Measurements from ENCODE around the gene WDR46. TPM values are rescaled to one million over a fixed set of nuclear protein-coding genes. Genes with fewer than 3 reads are reported as not detected.
"Not testable (repeated sequence)": the region's sequence is repeated elsewhere in the genome, so short reads cannot be mapped to it uniquely, and the experiment has no call there.

The WDR46 gene
- total and polyA plus RNA-seq, 2 donors: 48.6 to 68.6 TPM

GRCh38 chr6:33279971-33280511, 9.0 kb downstream of the WDR46 start:
- no peaks in the 10 kb centered on the region for H3K27me3 ChIP-seq (ENCODE audit: control insufficient read depth in 2 of 2, insufficient read depth in 1 of 2, low read length in 1 of 2)
- no peak overlapping the region for H3K4me3 ChIP-seq (ENCODE audit: low read length in 2 of 2)
- DNase-seq (ENCODE audit: low read depth in 6 of 9, low spot score in 9 of 9): peak in 1 of 9 donors; percentile 29
- no peaks in the 10 kb centered on the region for H3K9me3 ChIP-seq (ENCODE audit: control insufficient read depth in 2 of 2, insufficient read depth in 1 of 2, low read length in 1 of 2)
- peaks cover 47 to 68% of the 10 kb centered on the region in 2 donors for H3K36me3 ChIP-seq (ENCODE audit: control insufficient read depth in 2 of 2, insufficient read depth in 2 of 2, low read length in 1 of 2)
- H3K27ac ChIP-seq (ENCODE audit: low read depth in 1 of 2, low read length in 1 of 2): peak overlapping the region in 1 of 2 donors; percentile 43
- WGBS: 83% methylated on average over 5 of the region's 5 CpGs
- peaks cover 17 to 35% of the 10 kb centered on the region in 2 donors for H3K4me1 ChIP-seq (ENCODE audit: control insufficient read depth in 2 of 2, insufficient read depth in 2 of 2, low read length in 2 of 2)

- DNase-seq (ENCODE audit: low read depth in 6 of 9, low spot score in 9 of 9): no peak
- Histone ChIP-seq H3K27me3 (ENCODE audit: control insufficient read depth in 2 of 2, insufficient read depth in 1 of 2, low read length in 1 of 2) (no peaks in the 10 kb centered on the region), H3K4me3 (ENCODE audit: low read length in 2 of 2) (no peak overlapping the region), H3K4me1 (ENCODE audit: control insufficient read depth in 2 of 2, insufficient read depth in 2 of 2, low read length in 2 of 2) (peaks cover 17 to 43% of the 10 kb centered on the region in 2 donors), H3K9me3 (ENCODE audit: control insufficient read depth in 2 of 2, insufficient read depth in 1 of 2, low read length in 1 of 2) (no peaks in the 10 kb centered on the region), H3K27ac (ENCODE audit: low read depth in 1 of 2, low read length in 1 of 2) (no peak overlapping the region), H3K36me3 (ENCODE audit: control insufficient read depth in 2 of 2, insufficient read depth in 2 of 2, low read length in 1 of 2) (peaks cover 51 to 70% of the 10 kb centered on the region in 2 donors)
- 97% methylated on average over 13 of the region's 13 CpGs for WGBS
Measured at GRCh38 chr6:33279257-33279695, 9.8 kb downstream of the WDR46 start.

- no peaks in the 10 kb centered on the region for H3K27me3 ChIP-seq (ENCODE audit: control insufficient read depth in 2 of 2, insufficient read depth in 1 of 2, low read length in 1 of 2)
- H3K4me3 ChIP-seq (ENCODE audit: low read length in 2 of 2): no peak overlapping the region
- H3K36me3 ChIP-seq (ENCODE audit: control insufficient read depth in 2 of 2, insufficient read depth in 2 of 2, low read length in 1 of 2): peaks cover 54 to 71% of the 10 kb centered on the region in 2 donors
- no peaks in the 10 kb centered on the region for H3K9me3 ChIP-seq (ENCODE audit: control insufficient read depth in 2 of 2, insufficient read depth in 1 of 2, low read length in 1 of 2)
- DNase-seq (ENCODE audit: low read depth in 6 of 9, low spot score in 9 of 9): no peak
- peaks cover 21 to 47% of the 10 kb centered on the region in 2 donors for H3K4me1 ChIP-seq (ENCODE audit: control insufficient read depth in 2 of 2, insufficient read depth in 2 of 2, low read length in 2 of 2)
- no peak overlapping the region for H3K27ac ChIP-seq (ENCODE audit: low read depth in 1 of 2, low read length in 1 of 2)
- WGBS: 93% methylated on average over 3 of the region's 3 CpGs
Measured at GRCh38 chr6:33278810-33279209, 10.2 kb downstream of the WDR46 start.

- Histone ChIP-seq H3K27ac (ENCODE audit: low read depth in 1 of 2, low read length in 1 of 2) (peak overlapping the region; percentile 35 to 97), H3K4me1 (ENCODE audit: control insufficient read depth in 2 of 2, insufficient read depth in 2 of 2, low read length in 2 of 2) (peaks cover 22 to 51% of the 10 kb centered on the region in 2 donors), H3K27me3 (ENCODE audit: control insufficient read depth in 2 of 2, insufficient read depth in 1 of 2, low read length in 1 of 2) (no peaks in the 10 kb centered on the region), H3K9me3 (ENCODE audit: control insufficient read depth in 2 of 2, insufficient read depth in 1 of 2, low read length in 1 of 2) (no peaks in the 10 kb centered on the region), H3K4me3 (ENCODE audit: low read length in 2 of 2) (peak overlapping the region in 1 of 2 donors; percentile 92), H3K36me3 (ENCODE audit: control insufficient read depth in 2 of 2, insufficient read depth in 2 of 2, low read length in 1 of 2) (peaks cover 54 to 76% of the 10 kb centered on the region in 2 donors)
- 96% methylated on average over 9 of the region's 9 CpGs for WGBS
- DNase-seq (ENCODE audit: low read depth in 6 of 9, low spot score in 9 of 9): no peak
Measured at GRCh38 chr6:33278392-33278741, 10.7 kb downstream of the WDR46 start.

GRCh38 chr6:33277663-33278391, 11.2 kb downstream of the WDR46 start:
- Histone ChIP-seq H3K36me3 (ENCODE audit: control insufficient read depth in 2 of 2, insufficient read depth in 2 of 2, low read length in 1 of 2) (peaks cover 54 to 79% of the 10 kb centered on the region in 2 donors), H3K27ac (ENCODE audit: low read depth in 1 of 2, low read length in 1 of 2) (peak overlapping the region; percentile 94 to 97), H3K27me3 (ENCODE audit: control insufficient read depth in 2 of 2, insufficient read depth in 1 of 2, low read length in 1 of 2) (no peaks in the 10 kb centered on the region), H3K4me1 (ENCODE audit: control insufficient read depth in 2 of 2, insufficient read depth in 2 of 2, low read length in 2 of 2) (peaks cover 25 to 55% of the 10 kb centered on the region in 2 donors), H3K4me3 (ENCODE audit: low read length in 2 of 2) (peak overlapping the region; percentile 90 to 92), H3K9me3 (ENCODE audit: control insufficient read depth in 2 of 2, insufficient read depth in 1 of 2, low read length in 1 of 2) (no peaks in the 10 kb centered on the region)
- DNase-seq (ENCODE audit: low read depth in 6 of 9, low spot score in 9 of 9): peak in 3 of 9 donors; percentile 15 to 53 (median 26)
- 55% methylated on average over 39 of the region's 39 CpGs for WGBS

- under 1% methylated on average over 80 of the region's 80 CpGs for WGBS
- DNase-seq (ENCODE audit: low read depth in 6 of 9, low spot score in 9 of 9): peak in 7 of 9 donors; percentile 48 to 80 (median 62)
- H3K4me1 ChIP-seq (ENCODE audit: control insufficient read depth in 2 of 2, insufficient read depth in 2 of 2, low read length in 2 of 2): peaks cover 31 to 62% of the 10 kb centered on the region in 2 donors
- peak within 1 kb of the TSS; percentile 90 to 92 for H3K4me3 ChIP-seq (ENCODE audit: low read length in 2 of 2)
- peak within 1 kb of the TSS; percentile 94 to 97 for H3K27ac ChIP-seq (ENCODE audit: low read depth in 1 of 2, low read length in 1 of 2)
- no peaks in the 10 kb centered on the region for H3K9me3 ChIP-seq (ENCODE audit: control insufficient read depth in 2 of 2, insufficient read depth in 1 of 2, low read length in 1 of 2)
- H3K36me3 ChIP-seq (ENCODE audit: control insufficient read depth in 2 of 2, insufficient read depth in 2 of 2, low read length in 1 of 2): peaks cover 50 to 75% of the 10 kb centered on the region in 2 donors
- H3K27me3 ChIP-seq (ENCODE audit: control insufficient read depth in 2 of 2, insufficient read depth in 1 of 2, low read length in 1 of 2): no peaks in the 10 kb centered on the region
Measured at GRCh38 chr6:33276864-33277662, 12.0 kb downstream of the WDR46 start, which contains the start of gene B3GALT4. Gene B3GALT4, plus strand, starts transcription at chr6:33277123. Its CDS starts 297 bp downstream, at chr6:33277420.

- Histone ChIP-seq H3K4me1 (ENCODE audit: control insufficient read depth in 2 of 2, insufficient read depth in 2 of 2, low read length in 2 of 2) (peaks cover 31 to 62% of the 10 kb centered on the region in 2 donors), H3K36me3 (ENCODE audit: control insufficient read depth in 2 of 2, insufficient read depth in 2 of 2, low read length in 1 of 2) (peaks cover 49 to 72% of the 10 kb centered on the region in 2 donors), H3K27me3 (ENCODE audit: control insufficient read depth in 2 of 2, insufficient read depth in 1 of 2, low read length in 1 of 2) (no peaks in the 10 kb centered on the region), H3K4me3 (ENCODE audit: low read length in 2 of 2) (peak overlapping the region; percentile 90 to 92), H3K9me3 (ENCODE audit: control insufficient read depth in 2 of 2, insufficient read depth in 1 of 2, low read length in 1 of 2) (no peaks in the 10 kb centered on the region), H3K27ac (ENCODE audit: low read depth in 1 of 2, low read length in 1 of 2) (peak overlapping the region; percentile 88 to 97)
- no peak for DNase-seq (ENCODE audit: low read depth in 6 of 9, low spot score in 9 of 9)
Measured at GRCh38 chr6:33276581-33276863, 12.5 kb downstream of the WDR46 start.

- Histone ChIP-seq H3K4me3 (ENCODE audit: low read length in 2 of 2) (peak overlapping the region; percentile 90 to 92), H3K4me1 (ENCODE audit: control insufficient read depth in 2 of 2, insufficient read depth in 2 of 2, low read length in 2 of 2) (peaks cover 31 to 65% of the 10 kb centered on the region in 2 donors), H3K36me3 (ENCODE audit: control insufficient read depth in 2 of 2, insufficient read depth in 2 of 2, low read length in 1 of 2) (peaks cover 45 to 70% of the 10 kb centered on the region in 2 donors), H3K27ac (ENCODE audit: low read depth in 1 of 2, low read length in 1 of 2) (peak overlapping the region; percentile 88 to 97)
- DNase-seq (ENCODE audit: low read depth in 6 of 9, low spot score in 9 of 9); H3K27me3 ChIP-seq (ENCODE audit: control insufficient read depth in 2 of 2, insufficient read depth in 1 of 2, low read length in 1 of 2); H3K9me3 ChIP-seq (ENCODE audit: control insufficient read depth in 2 of 2, insufficient read depth in 1 of 2, low read length in 1 of 2): not testable (repeated sequence)
- WGBS: 91% methylated on average over 16 of the region's 16 CpGs
Measured at GRCh38 chr6:33275795-33276580, 13.1 kb downstream of the WDR46 start.

All from thymus (tissue), 11 donors.